ENCODE data around the gene CCDC134. TPM values are rescaled to one million over a fixed set of nuclear protein-coding genes. Genes with fewer than 3 reads are reported as not detected.

Gene CCDC134
- total and polyA plus RNA-seq, 2 donors (not counting 3 experiments of a cell fraction or from before 2014, with no cell fraction given), result 4.5 to 8.4 TPM

DNA sequence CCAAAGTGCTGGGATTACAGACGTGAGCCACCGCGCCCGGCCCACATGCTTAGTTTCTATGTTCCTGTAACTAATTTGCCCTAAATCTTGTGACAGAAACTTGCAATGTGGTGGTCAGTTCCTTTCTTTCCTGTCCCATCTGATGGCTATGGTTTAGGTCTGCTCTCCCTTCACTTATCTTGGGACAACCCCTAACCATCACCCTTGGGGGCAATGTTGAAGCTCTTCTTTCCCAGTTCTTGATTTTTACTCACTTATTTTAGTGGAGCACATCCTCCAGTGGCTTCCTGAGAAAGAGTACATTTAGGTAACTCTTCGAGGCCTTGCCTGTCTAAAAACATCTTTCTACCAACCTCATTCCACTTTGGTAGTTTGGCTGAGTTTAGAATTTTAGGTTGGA is 39.7 kb downstream of the CCDC134 start:
- no TSS peak for BruUV-seq (replicated peaks)

More for the DNA sequence above, 39.7 kb downstream of the CCDC134 start:
- DNase-seq (ENCODE audit: low read depth, low spot score) (no peak), FAIRE-seq (no peak)
- H3K27me3 ChIP-seq (ENCODE audit: control insufficient read depth in 2 of 2, insufficient read depth in 2 of 2, low read length in 2 of 2), result no peaks in the 10 kb centered on the region
- TF ChIP-seq FOS (IDR thresholded peaks at IDR 0.05; ENCODE audit: borderline replicate concordance, insufficient read depth, low read length) (no peak), JUN (IDR thresholded peaks at IDR 0.05; ENCODE audit: borderline replicate concordance, insufficient read depth, insufficient read length, low read depth) (no peak), GATA2 (IDR thresholded peaks at IDR 0.05; ENCODE audit: insufficient read depth, insufficient read length, low read depth, low read length) (no peak), EZH2 (IDR thresholded peaks at IDR 0.05; ENCODE audit: borderline replicate concordance, low read depth, low read length, severe bottlenecking) (no peak), POLR2AphosphoS5 (IDR thresholded peaks at IDR 0.05; ENCODE audit: insufficient read depth, low read depth, low read length) (no peak), POLR2A (IDR thresholded peaks at IDR 0.05; ENCODE audit: low read depth, low read length) (no peak), MYC (IDR thresholded peaks at IDR 0.05; ENCODE audit: low read depth, low read length) (no peak)
- TF ChIP-seq, protein P1, sequence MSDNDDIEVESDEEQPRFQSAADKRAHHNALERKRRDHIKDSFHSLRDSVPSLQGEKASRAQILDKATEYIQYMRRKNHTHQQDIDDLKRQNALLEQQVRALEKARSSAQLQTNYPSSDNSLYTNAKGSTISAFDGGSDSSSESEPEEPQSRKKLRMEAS (IDR thresholded peaks at IDR 0.05; ENCODE audit: insufficient read depth, insufficient read length), result no peak
- TF ChIP-seq, protein P2, sequence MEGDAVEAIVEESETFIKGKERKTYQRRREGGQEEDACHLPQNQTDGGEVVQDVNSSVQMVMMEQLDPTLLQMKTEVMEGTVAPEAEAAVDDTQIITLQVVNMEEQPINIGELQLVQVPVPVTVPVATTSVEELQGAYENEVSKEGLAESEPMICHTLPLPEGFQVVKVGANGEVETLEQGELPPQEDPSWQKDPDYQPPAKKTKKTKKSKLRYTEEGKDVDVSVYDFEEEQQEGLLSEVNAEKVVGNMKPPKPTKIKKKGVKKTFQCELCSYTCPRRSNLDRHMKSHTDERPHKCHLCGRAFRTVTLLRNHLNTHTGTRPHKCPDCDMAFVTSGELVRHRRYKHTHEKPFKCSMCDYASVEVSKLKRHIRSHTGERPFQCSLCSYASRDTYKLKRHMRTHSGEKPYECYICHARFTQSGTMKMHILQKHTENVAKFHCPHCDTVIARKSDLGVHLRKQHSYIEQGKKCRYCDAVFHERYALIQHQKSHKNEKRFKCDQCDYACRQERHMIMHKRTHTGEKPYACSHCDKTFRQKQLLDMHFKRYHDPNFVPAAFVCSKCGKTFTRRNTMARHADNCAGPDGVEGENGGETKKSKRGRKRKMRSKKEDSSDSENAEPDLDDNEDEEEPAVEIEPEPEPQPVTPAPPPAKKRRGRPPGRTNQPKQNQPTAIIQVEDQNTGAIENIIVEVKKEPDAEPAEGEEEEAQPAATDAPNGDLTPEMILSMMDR (IDR thresholded peaks at IDR 0.05; ENCODE audit: extremely low read depth in 1 of 2, insufficient read depth in 1 of 2, low read depth in 1 of 2, low read length in 2 of 2), result no peak
- H3K9ac ChIP-seq (replicated peaks; ENCODE audit: extremely low read depth, insufficient read depth, low read length), result no peak overlapping the region
- H3K4me2 ChIP-seq (ENCODE audit: insufficient read depth, low read length), result no peak overlapping the region
- ChIA-PET CTCF (interaction anchor here (0.8 to 1.2 kb wide), 5 partner anchors 13 to 101 kb away, joined by 3 to 5 read pairs (median 3); no protein-coding TSS in a partner anchor), POLR2A (no interaction called here)
- intact Hi-C loops (cut with micrococcal nuclease), result no loop called here
- no peak overlapping the region for H2AFZ ChIP-seq (ENCODE audit: low read depth, low read length)
- H3K27ac ChIP-seq (ENCODE audit: insufficient read depth, low read depth, low read length), result no peak overlapping the region
- no peak overlapping the region for H3K4me3 ChIP-seq (replicated peaks in 1 of 3; ENCODE audit: insufficient read depth in 1 of 3, low read depth in 1 of 3, low read length in 3 of 3)
- H4K20me1 ChIP-seq (replicated peaks; ENCODE audit: control insufficient read depth, extremely low read depth, insufficient read depth, low read length), result peaks cover 2% of the 10 kb centered on the region
- dilution Hi-C loops (cut with MboI; ENCODE audit: extremely low pct_ligation_motif_present, low sequenced_read_pairs), result no loop called here
- no peaks in the 10 kb centered on the region for H3K4me1 ChIP-seq (ENCODE audit: control insufficient read depth, extremely low read depth, insufficient read depth, low read length)
- no peaks in the 10 kb centered on the region for H3K9me3 ChIP-seq (replicated peaks; ENCODE audit: control insufficient read depth, insufficient read depth, low read length)
- peaks cover 91% of the 10 kb centered on the region for H3K79me2 ChIP-seq (ENCODE audit: control insufficient read depth, insufficient read depth, low read length)
- H3K36me3 ChIP-seq (ENCODE audit: control insufficient read depth in 2 of 2, extremely low read depth in 1 of 2, insufficient read depth in 2 of 2, low read length in 2 of 2), result peaks cover 3 to 11% of the 10 kb centered on the region in 2 experiments
- H3K9me1 ChIP-seq (replicated peaks; ENCODE audit: control insufficient read depth, extremely low read depth, insufficient read depth, low read length), result no peaks in the 10 kb centered on the region
